SU-DHL-6 (cell line): ENCODE measurements around the gene ATG16L1.

Experiments used
- H2AFZ ChIP-seq: fragments of 200-600 bp; sonication (generic); 2 replicates; pipeline ENCODE4 v1.6.1; 2014; ENCODE audit warnings: low read depth, mild to moderate bottlenecking, moderate library complexity, mixed read lengths, antibody characterized with exemption, low read length; ENCODE audit not compliant: severe bottlenecking
- H3F3A ChIP-seq: fragments of 200-600 bp; shearing (Covaris generic); 2 replicates; pipeline ENCODE4 v1.6.0; 2016; ENCODE audit warnings: antibody characterized with exemption, mild to moderate bottlenecking; ENCODE audit not compliant: insufficient read depth
- H3K27ac ChIP-seq: fragments of 200-600 bp; sonication (generic); 2 replicates; pipeline ENCODE4 v1.5.1; 2016; ENCODE audit warnings: low read depth, mild to moderate bottlenecking, low read length, moderate library complexity, mixed read lengths
- H3K27me3 ChIP-seq: fragments of 200-600 bp; sonication (generic), shearing (Covaris generic); 2 replicates; pipeline ENCODE4 v1.6.0; 2014; ENCODE audit warnings: mild to moderate bottlenecking, low read length
- H3K36me3 ChIP-seq: fragments of 200-600 bp; sonication (generic); 2 replicates; pipeline ENCODE4 v1.6.1; 2014; ENCODE audit warnings: mild to moderate bottlenecking, low read length, mixed read lengths
- H3K4me2 ChIP-seq: fragments of 300-600, 200-600 bp; shearing (Covaris generic), sonication (generic); 2 replicates; pipeline ENCODE4 v1.6.0; 2014; ENCODE audit warnings: low read length, low read depth, mild to moderate bottlenecking; ENCODE audit not compliant: poor library complexity, severe bottlenecking
- H3K4me3 ChIP-seq: fragments of 200-600 bp; sonication (generic); 2 replicates; pipeline ENCODE4 v1.5.1; 2014; ENCODE audit warnings: antibody characterized with exemption, low read length, mild to moderate bottlenecking, mixed read lengths; ENCODE audit not compliant: insufficient read depth, poor library complexity, severe bottlenecking
- H3K79me2 ChIP-seq: fragments of 200-600 bp; sonication (generic); 2 replicates; pipeline ENCODE4 v1.6.1; 2014; ENCODE audit warnings: mild to moderate bottlenecking, low read length, moderate library complexity; ENCODE audit not compliant: insufficient read depth
- H3K9ac ChIP-seq: fragments of 200-600 bp; sonication (generic); 2 replicates; pipeline ENCODE4 v1.7.0; 2014; ENCODE audit warnings: mild to moderate bottlenecking, low read length
- H3K9me2 ChIP-seq: fragments of 200-600 bp; sonication (generic); replicated peaks from 2 replicates; pipeline ENCODE4 v1.6.1; 2014; ENCODE audit warnings: low read length; ENCODE audit not compliant: insufficient read depth
- H3K9me3 ChIP-seq: fragments of 200-600 bp; sonication (generic); 2 replicates; pipeline ENCODE4 v1.6.1; 2014; ENCODE audit warnings: low read length, mixed read lengths; ENCODE audit not compliant: insufficient read depth
- H4K20me1 ChIP-seq: fragments of 200-600 bp; sonication (generic); 2 replicates; pipeline ENCODE4 v1.6.1; 2014; ENCODE audit warnings: low read depth, mild to moderate bottlenecking, antibody characterized with exemption, low read length, moderate library complexity, mixed read lengths
- CTCF ChIP-seq: fragments of 200-600 bp; sonication (generic); IDR thresholded peaks from one replicate; pipeline ENCODE4 v1.5.1; 2017; ENCODE audit warnings: antibody characterized with exemption, mild to moderate bottlenecking, low read length, moderate library complexity; ENCODE audit not compliant: insufficient read depth, poor library complexity, severe bottlenecking
- EZH2phosphoT487 ChIP-seq: fragments of 200-600 bp; sonication (generic), shearing (Covaris generic); conservative IDR thresholded peaks from 2 replicates; pipeline ENCODE4 v1.6.1; 2018; ENCODE audit warnings: mild to moderate bottlenecking, antibody characterized with exemption, low read length, moderate library complexity, mixed read lengths

ATG16L1 gene

GRCh38 chr2:233281992-233282603 lies 30.6 kb downstream of the ATG16L1 start:
- Histone ChIP-seq H2AFZ (no peak overlapping the region), H3K9me3 (no peaks in the 10 kb centered on the region), H3F3A (no peaks in the 10 kb centered on the region), H3K27ac (no peak overlapping the region), H3K36me3 (peaks cover 43% of the 10 kb centered on the region; the same call in 1 of the 2 replicates), H3K79me2 (no peaks in the 10 kb centered on the region), H3K9me2 (no peaks in the 10 kb centered on the region), H3K4me3 (no peak overlapping the region), H4K20me1 (no peaks in the 10 kb centered on the region), H3K9ac (no peak overlapping the region), H3K27me3 (no peaks in the 10 kb centered on the region), H3K4me2 (no peak overlapping the region)
- TF ChIP-seq CTCF, result no peak
- TF ChIP-seq EZH2phosphoT487, result no peak

- H3K4me2 ChIP-seq, result no peak overlapping the region
- no peak overlapping the region for H3K27ac ChIP-seq
- H3K36me3 ChIP-seq, result peaks cover 23% of the 10 kb centered on the region; the same call in 1 of the 2 replicates
- no peak overlapping the region for H3K4me3 ChIP-seq
- H3K79me2 ChIP-seq, result no peaks in the 10 kb centered on the region
- no peaks in the 10 kb centered on the region for H4K20me1 ChIP-seq
- no peaks in the 10 kb centered on the region for H3K9me3 ChIP-seq
- no peaks in the 10 kb centered on the region for H3F3A ChIP-seq
- no peak for TF ChIP-seq CTCF
- H3K9ac ChIP-seq, result no peak overlapping the region
- H3K9me2 ChIP-seq, result no peaks in the 10 kb centered on the region
- no peak overlapping the region for H2AFZ ChIP-seq
- no peaks in the 10 kb centered on the region for H3K27me3 ChIP-seq
Observed at GRCh38 chr2:233285921-233286320, 34.4 kb downstream of the ATG16L1 start.

GRCh38 chr2:233287871-233288270 lies 36.4 kb downstream of the ATG16L1 start:
- H3K36me3 ChIP-seq, result peaks cover 18% of the 10 kb centered on the region; the same call in 1 of the 2 replicates
- H3F3A ChIP-seq, result no peaks in the 10 kb centered on the region
- no peaks in the 10 kb centered on the region for H4K20me1 ChIP-seq
- no peak overlapping the region for H2AFZ ChIP-seq
- H3K9ac ChIP-seq, result no peak overlapping the region
- H3K79me2 ChIP-seq, result no peaks in the 10 kb centered on the region
- no peaks in the 10 kb centered on the region for H3K9me3 ChIP-seq
- no peaks in the 10 kb centered on the region for H3K27me3 ChIP-seq
- H3K27ac ChIP-seq, result no peak overlapping the region
- H3K4me3 ChIP-seq, result no peak overlapping the region
- H3K4me2 ChIP-seq, result no peak overlapping the region
- no peaks in the 10 kb centered on the region for H3K9me2 ChIP-seq
- TF ChIP-seq CTCF (no peak), EZH2phosphoT487 (no peak)

- no peaks in the 10 kb centered on the region for H3K79me2 ChIP-seq
- H3K9ac ChIP-seq, result no peak overlapping the region
- no peaks in the 10 kb centered on the region for H3F3A ChIP-seq
- H3K4me3 ChIP-seq, result no peak overlapping the region
- no peaks in the 10 kb centered on the region for H3K9me3 ChIP-seq
- H3K27ac ChIP-seq, result no peak overlapping the region
- H2AFZ ChIP-seq, result no peak overlapping the region
- H3K27me3 ChIP-seq, result no peaks in the 10 kb centered on the region
- no peak for TF ChIP-seq EZH2phosphoT487
- no peak for TF ChIP-seq CTCF
- no peaks in the 10 kb centered on the region for H4K20me1 ChIP-seq
- peaks cover 17% of the 10 kb centered on the region; the same call in 1 of the 2 replicates for H3K36me3 ChIP-seq
- H3K4me2 ChIP-seq, result no peak overlapping the region
- no peaks in the 10 kb centered on the region for H3K9me2 ChIP-seq
Observed at GRCh38 chr2:233288663-233289062, 37.2 kb downstream of the ATG16L1 start.
